ENCODE measurements around the gene ADGRF4.

- TF ChIP-seq CTCF (IDR thresholded peaks at IDR 0.05; ENCODE audit: low read depth, low read length, poor library complexity, severe bottlenecking) (no peak), EZH2phosphoT487 (IDR thresholded peaks at IDR 0.05; ENCODE audit: borderline replicate concordance, low read length) (no peak)
Measured at GRCh38 chr6:47651505-47651944, 46.9 kb upstream of the ADGRF4 start.
